ENCODE data around the gene PARD3. TPM values are rescaled to one million over a fixed set of nuclear protein-coding genes. Genes with fewer than 3 reads are reported as not detected.
"Not testable (repeated sequence)": the region's sequence is repeated elsewhere in the genome, so short reads cannot be mapped to it uniquely, and the experiment has no call there.

PARD3 gene
- total RNA-seq, 2 experiments from 2014 or later, result 0.15 to 0.18 TPM

DNA sequence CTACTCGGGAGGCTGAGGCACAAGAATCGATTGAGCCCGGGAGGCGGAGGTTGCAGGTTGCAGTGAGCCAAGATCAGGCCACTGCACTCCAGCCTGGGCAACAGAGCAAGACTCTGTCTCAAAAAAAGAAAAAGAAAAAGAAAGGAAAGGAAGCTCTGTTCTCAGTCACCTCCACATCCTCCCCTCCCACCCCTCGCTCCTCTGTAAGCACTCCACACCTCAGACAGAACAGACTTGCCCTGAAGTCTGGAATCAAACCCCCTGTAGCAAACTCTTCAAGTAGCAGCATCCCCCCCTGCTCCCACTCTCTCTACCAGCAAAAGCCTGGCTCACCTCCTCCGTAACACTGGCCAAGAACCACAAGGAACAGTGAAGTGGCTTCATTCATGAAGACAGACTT is 66.7 kb downstream of the PARD3 start:
- Mint-ChIP-seq H3K27ac (no peak overlapping the region), H3K4me1 (no peaks in the 10 kb centered on the region), H3K36me3 (ENCODE audit: low read depth) (no peaks in the 10 kb centered on the region), H3K27me3 (peaks cover 5% of the 10 kb centered on the region), H3K4me3 (no peak overlapping the region), H3K9me3 (no peaks in the 10 kb centered on the region)
- POLR2A ChIA-PET, result no interaction called here
- no peak for DNase-seq
- CTCF ChIA-PET, result no interaction called here

DNA sequence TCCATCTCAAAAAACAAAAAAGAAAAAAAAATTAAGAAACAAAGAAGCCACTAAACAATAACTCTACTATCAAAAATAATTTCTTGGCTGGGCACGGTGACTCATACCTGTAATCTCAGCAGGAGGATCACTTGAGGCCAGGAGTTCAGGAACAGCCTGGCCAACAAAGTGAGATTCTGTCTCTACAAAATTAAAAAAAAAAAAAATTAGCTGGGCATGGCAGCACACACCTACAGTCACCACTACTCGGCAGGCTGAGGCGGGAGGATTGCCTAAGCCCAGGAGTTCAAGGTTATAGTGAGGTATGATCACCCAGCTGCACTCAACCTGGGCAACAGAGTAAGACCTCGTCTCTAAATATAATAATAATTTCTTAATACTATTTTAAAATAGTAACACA is 69.0 kb downstream of the PARD3 start:
- no peak for DNase-seq
- H3K9me3 Mint-ChIP-seq, result no peaks in the 10 kb centered on the region
- no peak overlapping the region for H3K27ac Mint-ChIP-seq
- ChIA-PET POLR2A (no interaction called here), CTCF (no interaction called here)
- no peaks in the 10 kb centered on the region for H3K4me1 Mint-ChIP-seq
- H3K27me3 Mint-ChIP-seq, result peaks cover 3% of the 10 kb centered on the region
- H3K4me3 Mint-ChIP-seq, result no peak overlapping the region
- no peaks in the 10 kb centered on the region for H3K36me3 Mint-ChIP-seq (ENCODE audit: low read depth)

DNA sequence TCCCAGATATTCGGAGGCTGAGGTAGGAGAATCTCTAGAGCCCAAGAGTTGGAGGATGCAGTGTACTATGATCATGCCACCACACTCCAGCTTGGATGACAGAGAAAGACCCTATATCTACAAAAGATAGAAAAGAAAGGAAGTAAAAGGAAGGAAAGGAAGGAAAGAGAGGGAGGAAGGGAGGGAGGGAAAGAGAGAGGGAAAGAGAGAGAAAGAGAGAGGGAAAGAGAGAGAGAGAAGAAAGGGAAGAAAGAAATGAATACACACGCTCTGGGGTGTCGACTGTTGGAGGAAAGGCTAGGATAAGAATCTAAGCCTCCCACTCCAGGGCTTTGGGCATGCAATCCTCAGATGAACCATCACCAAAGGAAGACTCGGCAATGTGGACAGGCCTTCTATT is 69.9 kb downstream of the PARD3 start:
- ChIA-PET POLR2A (no interaction called here), CTCF (no interaction called here)
- Mint-ChIP-seq H3K36me3 (ENCODE audit: low read depth) (no peaks in the 10 kb centered on the region), H3K27me3 (peaks cover 8% of the 10 kb centered on the region), H3K9me3 (no peaks in the 10 kb centered on the region), H3K4me1 (no peaks in the 10 kb centered on the region), H3K27ac (no peak overlapping the region), H3K4me3 (no peak overlapping the region)
- no peak for DNase-seq

DNA sequence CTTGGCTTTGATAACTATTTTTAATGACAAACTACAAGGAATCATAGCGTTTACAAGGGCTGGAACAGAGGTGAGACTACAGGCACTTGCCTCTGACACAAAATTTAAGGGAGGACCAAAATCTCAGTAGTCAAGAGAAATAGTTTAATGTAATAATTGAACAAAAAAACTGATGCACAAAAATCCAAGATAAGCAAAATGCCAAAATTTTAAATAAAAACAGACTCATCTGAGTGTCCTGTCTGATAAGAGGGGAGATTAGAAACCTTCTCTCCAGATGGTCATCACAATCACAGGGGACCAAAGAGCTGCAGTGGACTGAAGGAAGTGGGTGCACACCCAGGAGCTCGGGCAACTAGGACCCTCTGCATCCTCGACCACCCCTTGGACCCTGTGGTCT is 70.5 kb downstream of the PARD3 start:
- Mint-ChIP-seq H3K36me3 (ENCODE audit: low read depth) (no peaks in the 10 kb centered on the region), H3K4me1 (no peaks in the 10 kb centered on the region), H3K27me3 (peaks cover 12% of the 10 kb centered on the region), H3K9me3 (no peaks in the 10 kb centered on the region), H3K4me3 (no peak overlapping the region), H3K27ac (no peak overlapping the region)
- POLR2A ChIA-PET, result no interaction called here
- CTCF ChIA-PET, result no interaction called here
- no peak for DNase-seq

DNA sequence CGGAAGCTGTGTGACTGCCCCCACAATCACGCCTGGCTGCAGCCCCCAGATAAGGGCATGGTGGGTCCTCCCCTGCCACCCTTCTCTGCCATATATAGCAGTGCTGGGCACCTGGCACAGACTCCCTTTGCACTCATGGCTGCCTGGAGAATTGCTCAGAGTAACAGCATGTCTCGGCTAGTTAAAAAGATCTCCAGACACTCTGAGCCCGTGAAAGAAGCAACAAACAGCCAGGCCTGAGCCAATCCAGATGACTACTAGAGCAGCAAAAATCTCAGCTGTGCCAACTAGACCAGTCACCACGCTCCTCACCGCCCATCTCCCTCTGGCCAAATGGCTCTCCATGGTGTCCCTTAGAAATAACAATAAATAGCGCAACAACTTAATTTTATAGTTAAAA is 71.3 kb downstream of the PARD3 start:
- Mint-ChIP-seq H3K4me1 (no peaks in the 10 kb centered on the region), H3K4me3 (no peak overlapping the region), H3K27ac (no peak overlapping the region), H3K9me3 (no peaks in the 10 kb centered on the region), H3K36me3 (ENCODE audit: low read depth) (no peaks in the 10 kb centered on the region), H3K27me3 (peaks cover 14% of the 10 kb centered on the region)
- ChIA-PET CTCF (no interaction called here), POLR2A (no interaction called here)
- no peak for DNase-seq

DNA sequence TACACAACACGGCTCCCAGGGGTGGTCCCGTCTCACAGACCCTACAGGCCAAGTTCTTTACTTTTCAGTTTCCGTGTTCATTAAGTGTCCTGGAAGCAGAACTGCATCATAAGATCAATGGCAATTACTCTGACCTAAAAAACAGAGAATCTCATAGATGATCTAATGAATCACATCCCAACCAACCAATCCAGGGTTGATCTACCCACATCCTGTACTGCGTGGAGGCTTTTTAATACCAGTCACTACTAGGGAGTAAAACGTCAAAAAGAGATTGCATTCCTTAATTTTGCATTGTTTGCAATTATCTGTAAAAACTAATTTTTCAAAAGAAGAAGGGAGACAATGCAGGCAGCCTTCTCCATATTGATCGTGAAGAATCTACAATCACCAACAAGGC is 72.6 kb downstream of the PARD3 start:
- no peak for DNase-seq
- Mint-ChIP-seq H3K4me3 (no peak overlapping the region), H3K27me3 (peaks cover 13% of the 10 kb centered on the region), H3K36me3 (ENCODE audit: low read depth) (no peaks in the 10 kb centered on the region), H3K9me3 (no peaks in the 10 kb centered on the region), H3K4me1 (no peaks in the 10 kb centered on the region), H3K27ac (no peak overlapping the region)
- ChIA-PET POLR2A (no interaction called here), CTCF (no interaction called here)

DNA sequence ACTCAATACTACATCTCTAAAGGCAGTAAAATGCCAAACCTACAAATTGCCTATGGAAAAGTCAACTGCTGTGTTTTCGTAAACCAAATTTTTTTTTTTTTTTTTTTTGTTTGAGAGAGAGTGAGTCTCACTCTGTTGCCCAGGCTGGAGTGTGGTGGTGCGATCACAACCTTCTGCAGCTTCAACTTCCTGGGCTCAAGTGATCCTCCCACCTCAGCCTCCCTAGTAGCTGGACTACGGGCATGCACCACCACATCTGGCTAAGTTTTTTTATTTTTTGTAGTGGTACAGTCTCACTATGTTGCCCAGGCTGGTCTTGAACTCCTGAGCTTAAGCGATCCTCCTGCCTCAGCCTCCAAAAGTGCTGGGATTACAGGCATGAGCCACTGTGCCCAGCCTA is 74.0 kb downstream of the PARD3 start:
- H3K27ac Mint-ChIP-seq; H3K36me3 Mint-ChIP-seq (ENCODE audit: low read depth); H3K9me3 Mint-ChIP-seq; H3K4me3 Mint-ChIP-seq; DNase-seq; CTCF ChIA-PET; H3K4me1 Mint-ChIP-seq; POLR2A ChIA-PET: not testable (repeated sequence)
- H3K27me3 Mint-ChIP-seq, result peaks cover 13% of the 10 kb centered on the region

DNA sequence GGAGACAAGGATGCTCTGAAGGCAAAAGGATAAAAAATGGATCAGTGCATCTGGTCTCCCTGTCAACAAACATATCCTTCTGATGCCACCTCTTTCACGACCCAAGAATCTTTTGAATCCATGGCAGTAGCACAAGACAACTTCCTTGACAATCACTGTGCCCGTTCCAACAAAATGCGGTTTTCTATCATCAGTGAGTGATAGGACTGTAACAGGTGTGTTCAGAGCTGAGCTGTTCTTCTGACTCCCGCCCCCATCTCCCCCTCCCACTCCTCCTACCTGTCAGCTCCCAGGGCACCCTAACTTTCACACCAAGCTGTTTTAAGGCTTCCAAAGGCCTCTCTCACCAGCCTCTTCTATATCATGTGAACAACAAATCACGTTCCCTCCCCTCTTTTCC is 74.8 kb downstream of the PARD3 start:
- H3K27me3 Mint-ChIP-seq, result peaks cover 13% of the 10 kb centered on the region
- no peak overlapping the region for H3K4me3 Mint-ChIP-seq
- ChIA-PET POLR2A (no interaction called here), CTCF (no interaction called here)
- no peaks in the 10 kb centered on the region for H3K9me3 Mint-ChIP-seq
- no peaks in the 10 kb centered on the region for H3K4me1 Mint-ChIP-seq
- DNase-seq, result no peak
- H3K27ac Mint-ChIP-seq, result no peak overlapping the region
- no peaks in the 10 kb centered on the region for H3K36me3 Mint-ChIP-seq (ENCODE audit: low read depth)

DNA sequence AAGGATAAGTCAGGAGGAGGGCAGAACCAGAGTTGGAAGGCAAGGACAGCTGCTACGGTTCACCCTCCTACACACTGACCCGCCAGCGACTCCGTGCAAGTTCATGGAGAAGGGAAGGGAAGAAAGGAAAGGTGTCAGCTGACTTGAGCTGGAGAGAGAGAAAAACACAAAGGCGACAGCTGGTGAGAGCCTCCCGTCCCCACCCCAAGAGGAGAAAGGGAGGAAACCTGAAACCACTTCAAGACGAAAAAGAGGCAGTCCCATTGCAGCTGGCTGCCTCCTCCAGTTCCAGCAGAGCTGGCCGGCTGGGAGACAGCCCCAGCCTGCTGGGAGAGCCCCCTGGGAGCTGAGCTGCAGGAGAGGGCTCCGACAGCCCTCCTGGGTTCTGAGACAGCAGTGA is 75.2 kb downstream of the PARD3 start:
- H3K27me3 Mint-ChIP-seq, result peaks cover 13% of the 10 kb centered on the region
- no peaks in the 10 kb centered on the region for H3K4me1 Mint-ChIP-seq
- ChIA-PET POLR2A (no interaction called here), CTCF (no interaction called here)
- H3K9me3 Mint-ChIP-seq, result no peaks in the 10 kb centered on the region
- H3K27ac Mint-ChIP-seq, result no peak overlapping the region
- no peaks in the 10 kb centered on the region for H3K36me3 Mint-ChIP-seq (ENCODE audit: low read depth)
- no peak for DNase-seq
- no peak overlapping the region for H3K4me3 Mint-ChIP-seq

DNA sequence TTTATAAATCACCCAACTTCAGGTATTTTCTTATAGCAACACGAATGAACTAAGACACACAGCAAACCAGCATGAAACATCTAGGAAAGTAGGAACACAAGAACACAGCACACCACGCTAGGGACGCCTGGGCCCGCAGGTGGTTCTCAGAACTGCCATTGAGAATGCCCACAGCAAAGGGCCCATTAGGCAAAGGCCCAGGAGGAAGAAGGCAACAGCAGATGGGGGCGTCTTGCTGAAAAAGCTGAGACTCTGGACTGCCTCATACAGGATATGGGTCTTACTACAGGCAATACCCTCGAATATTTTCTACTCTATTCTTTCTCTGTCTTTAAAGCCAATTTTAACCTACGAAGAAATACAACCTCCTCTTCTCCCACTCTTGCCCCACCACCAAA is 77.3 kb downstream of the PARD3 start:
- H3K27me3 Mint-ChIP-seq, result peaks cover 13% of the 10 kb centered on the region
- DNase-seq, result no peak
- CTCF ChIA-PET, result no interaction called here
- H3K4me1 Mint-ChIP-seq, result no peaks in the 10 kb centered on the region
- POLR2A ChIA-PET, result no interaction called here
- no peak overlapping the region for H3K27ac Mint-ChIP-seq
- no peaks in the 10 kb centered on the region for H3K36me3 Mint-ChIP-seq (ENCODE audit: low read depth)
- no peaks in the 10 kb centered on the region for H3K9me3 Mint-ChIP-seq
- no peak overlapping the region for H3K4me3 Mint-ChIP-seq

DNA sequence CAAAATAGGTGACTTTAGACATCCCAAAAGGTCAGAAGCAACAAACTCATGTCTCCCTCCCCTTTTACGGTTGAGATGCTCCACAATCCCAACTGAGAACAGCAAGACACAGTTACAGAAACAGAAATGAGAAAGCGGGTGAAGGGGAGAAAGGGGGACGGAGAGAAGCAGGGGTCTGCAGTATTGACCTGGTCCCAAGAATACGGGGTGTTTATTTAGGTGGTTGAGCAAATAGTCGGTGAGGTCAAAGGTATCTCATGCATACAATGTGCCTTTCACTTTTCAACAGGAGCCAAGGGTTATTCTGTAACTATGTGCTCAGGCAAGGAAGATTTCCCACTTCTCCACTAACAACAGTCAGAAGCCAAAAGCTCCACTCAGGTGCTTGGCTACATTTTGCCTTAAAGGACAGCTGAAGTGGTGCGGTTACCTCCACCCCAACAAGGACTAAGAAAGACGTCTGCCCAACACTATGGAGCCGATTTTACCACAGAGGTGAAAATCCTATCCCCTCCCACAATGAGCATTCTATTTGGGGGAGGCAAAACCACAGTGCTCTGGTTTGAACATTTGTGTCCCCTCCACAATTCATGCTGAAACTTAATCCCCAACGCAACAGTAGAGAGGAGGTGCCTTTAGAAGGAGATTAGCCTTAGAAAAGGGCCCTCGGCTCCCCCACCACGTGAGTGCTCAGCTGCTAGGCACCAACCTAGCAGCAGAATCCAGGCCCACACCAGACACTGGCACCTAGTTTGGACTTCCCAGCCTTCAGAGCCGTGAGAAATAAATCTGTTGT is 77.9 kb downstream of the PARD3 start:
- H3K4me1 Mint-ChIP-seq, result no peaks in the 10 kb centered on the region
- no peak overlapping the region for H3K27ac Mint-ChIP-seq
- H3K36me3 Mint-ChIP-seq (ENCODE audit: low read depth), result no peaks in the 10 kb centered on the region
- H3K27me3 Mint-ChIP-seq, result peaks cover 13% of the 10 kb centered on the region
- ChIA-PET CTCF (no interaction called here), POLR2A (no interaction called here)
- H3K9me3 Mint-ChIP-seq, result no peaks in the 10 kb centered on the region
- no peak overlapping the region for H3K4me3 Mint-ChIP-seq
- DNase-seq, result no peak

DNA sequence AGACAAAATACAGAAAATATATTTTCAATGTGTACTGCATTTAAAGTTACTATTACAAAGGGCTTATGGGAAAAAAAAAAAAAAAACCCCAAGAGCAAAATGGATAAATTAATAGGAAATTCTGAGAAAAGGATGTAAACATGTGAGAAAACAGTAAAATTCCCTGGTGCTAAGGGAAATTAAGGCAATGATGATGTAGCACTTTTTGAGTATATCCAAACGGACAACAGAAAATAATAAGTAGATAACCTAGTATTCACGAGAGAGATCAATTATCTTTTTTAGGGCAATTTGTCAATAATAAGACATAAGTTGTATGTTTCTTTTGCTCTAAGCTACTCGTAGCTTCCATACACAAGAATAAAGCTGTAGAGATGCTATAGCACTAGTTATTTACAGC is 80.2 kb downstream of the PARD3 start:
- Mint-ChIP-seq H3K9me3 (no peaks in the 10 kb centered on the region), H3K4me3 (no peak overlapping the region), H3K4me1 (no peaks in the 10 kb centered on the region), H3K36me3 (ENCODE audit: low read depth) (no peaks in the 10 kb centered on the region), H3K27ac (no peak overlapping the region), H3K27me3 (peaks cover 7% of the 10 kb centered on the region)
- ChIA-PET POLR2A (no interaction called here), CTCF (no interaction called here)
- DNase-seq, result no peak

DNA sequence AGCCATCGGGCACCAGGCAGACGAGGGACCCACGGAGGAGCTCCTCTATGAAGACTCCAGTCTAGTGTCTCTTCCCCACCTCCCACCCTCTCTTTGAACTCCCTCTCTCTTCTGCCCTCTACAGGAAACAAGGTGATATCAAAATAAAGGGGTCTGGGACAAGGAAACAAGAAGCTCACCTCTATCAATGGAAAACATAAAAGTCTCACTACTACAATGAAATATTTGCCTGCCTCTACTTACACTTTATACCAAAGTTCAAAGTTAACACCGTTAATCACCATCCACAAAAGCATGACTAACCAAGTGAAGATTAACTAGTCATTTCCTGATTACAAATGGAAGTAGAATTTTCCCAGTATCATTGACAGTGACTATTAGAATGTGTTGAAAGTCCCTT is 82.2 kb downstream of the PARD3 start:
- no peak overlapping the region for H3K4me3 Mint-ChIP-seq
- H3K9me3 Mint-ChIP-seq, result no peaks in the 10 kb centered on the region
- no peaks in the 10 kb centered on the region for H3K36me3 Mint-ChIP-seq (ENCODE audit: low read depth)
- H3K27ac Mint-ChIP-seq, result no peak overlapping the region
- ChIA-PET CTCF (interaction anchor here (1.1 kb wide), 1 partner anchor 49 kb away, joined by 3 read pairs; no protein-coding TSS in a partner anchor), POLR2A (no interaction called here)
- DNase-seq, result no peak
- H3K4me1 Mint-ChIP-seq, result no peaks in the 10 kb centered on the region
- peaks cover under 1% of the 10 kb centered on the region for H3K27me3 Mint-ChIP-seq

DNA sequence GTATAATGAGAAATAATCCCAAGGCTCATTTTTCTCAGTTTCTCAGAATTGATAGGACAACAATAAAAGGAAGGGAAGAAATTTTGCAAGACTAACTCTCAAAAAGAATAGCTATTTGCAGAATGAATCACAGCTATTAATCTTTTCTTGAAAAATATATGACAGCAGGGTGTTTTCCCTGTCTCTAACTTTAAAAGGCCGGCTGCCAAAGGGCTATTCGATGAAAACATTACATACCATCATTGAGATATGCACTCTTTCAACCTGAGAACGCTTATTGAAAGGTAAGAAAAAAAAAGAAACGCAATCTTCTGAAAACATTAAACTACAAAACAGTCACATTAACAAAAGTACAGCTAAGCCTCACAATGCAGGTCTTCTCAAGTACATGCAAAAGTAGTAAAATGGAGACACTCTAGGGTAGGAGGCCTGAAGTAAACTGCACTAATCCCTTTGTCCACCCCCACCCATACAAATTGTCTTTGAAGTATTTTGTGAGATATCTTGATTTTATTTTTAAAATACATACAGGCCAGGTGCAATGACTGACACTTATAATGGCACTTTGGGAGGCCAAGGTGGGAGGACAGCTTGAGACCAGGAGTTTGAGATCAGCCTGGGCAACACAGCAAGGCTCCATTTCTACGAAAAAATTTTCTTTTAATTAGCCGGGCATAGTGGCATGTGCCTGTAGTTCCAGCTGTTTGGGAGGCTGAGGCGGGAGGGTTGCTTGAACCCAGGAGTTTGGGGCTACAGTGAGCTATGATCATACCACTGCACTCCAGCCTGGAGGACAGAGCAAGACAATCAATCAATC is 83.0 kb downstream of the PARD3 start:
- Mint-ChIP-seq H3K36me3 (ENCODE audit: low read depth) (no peaks in the 10 kb centered on the region), H3K27ac (no peak overlapping the region), H3K4me3 (no peak overlapping the region), H3K9me3 (no peaks in the 10 kb centered on the region), H3K4me1 (no peaks in the 10 kb centered on the region), H3K27me3 (no peaks in the 10 kb centered on the region)
- ChIA-PET CTCF (interaction anchor here (1.1 kb wide), 1 partner anchor 48 kb away, joined by 3 read pairs; no protein-coding TSS in a partner anchor), POLR2A (no interaction called here)
- no peak for DNase-seq

All from activated CD4-positive, alpha-beta memory T cell treated with anti-CD3 and anti-CD28 coated beads, Interleukin-2, amount 10 ng/mL, durations not matched to agents 7 days and 5 days (primary cell).